ENCODE results near the gene FLRT2. TPM values are rescaled to one million over a fixed set of nuclear protein-coding genes. Genes with fewer than 3 reads are reported as not detected.

The FLRT2 gene
- total RNA-seq, 1 donor: under 0.01 TPM

GRCh38 chr14:85528897-85529631 lies 880 bp upstream of the FLRT2 start:
- no peak for DNase-seq (ENCODE audit: low read depth in 2 of 3, low spot score in 2 of 3)

- DNase-seq (ENCODE audit: low read depth in 2 of 3, low spot score in 2 of 3): no peak
These were observed 682 bp downstream of the FLRT2 start for GRCh38 chr14:85530626-85531025.

GRCh38 chr14:85531141-85531586 lies 1.2 kb downstream of the FLRT2 start:
- no peak for DNase-seq (ENCODE audit: low read depth in 2 of 3, low spot score in 2 of 3)

DNA sequence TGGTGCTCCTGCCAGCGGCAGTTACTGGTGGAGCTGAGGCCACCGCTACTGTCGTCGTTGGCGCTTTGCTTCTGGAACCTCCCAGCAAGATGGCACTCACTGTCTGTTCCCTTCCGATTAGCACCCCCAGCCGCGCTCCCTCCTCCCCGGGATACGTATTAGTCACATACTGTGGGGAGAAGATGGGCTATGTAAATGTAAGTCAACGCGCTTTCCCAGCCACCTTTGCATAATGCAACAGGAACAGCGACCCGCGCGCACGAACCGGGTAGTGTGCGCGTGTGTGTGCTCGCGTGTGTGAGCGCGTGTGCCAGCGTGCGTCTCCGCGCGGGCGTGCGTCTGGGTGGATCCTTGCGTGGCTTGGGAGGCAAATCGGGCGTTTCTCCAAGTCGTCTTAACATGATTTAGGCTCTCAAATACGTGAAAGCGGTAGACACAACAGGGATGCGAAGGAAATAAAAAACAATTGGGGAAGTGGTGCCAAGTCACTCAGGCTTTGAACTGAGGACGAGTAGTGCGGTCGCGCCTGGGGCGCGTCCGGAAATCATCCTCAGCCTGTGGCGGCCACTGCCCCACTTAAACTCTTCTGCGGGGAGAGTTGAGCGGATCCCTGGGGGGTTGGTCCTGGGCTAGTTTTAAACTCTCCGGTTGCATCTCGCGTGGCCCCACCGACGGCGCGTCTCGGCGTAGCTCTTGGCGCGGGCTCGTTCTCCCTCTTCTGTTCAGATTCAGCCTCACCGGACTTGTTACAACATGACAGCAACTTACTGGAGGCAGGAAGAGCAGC lies 1.8 kb downstream of the FLRT2 start:
- peak in 2 of 3 donors; percentile 62 to 66 for DNase-seq (ENCODE audit: low read depth in 2 of 3, low spot score in 2 of 3)

DNA sequence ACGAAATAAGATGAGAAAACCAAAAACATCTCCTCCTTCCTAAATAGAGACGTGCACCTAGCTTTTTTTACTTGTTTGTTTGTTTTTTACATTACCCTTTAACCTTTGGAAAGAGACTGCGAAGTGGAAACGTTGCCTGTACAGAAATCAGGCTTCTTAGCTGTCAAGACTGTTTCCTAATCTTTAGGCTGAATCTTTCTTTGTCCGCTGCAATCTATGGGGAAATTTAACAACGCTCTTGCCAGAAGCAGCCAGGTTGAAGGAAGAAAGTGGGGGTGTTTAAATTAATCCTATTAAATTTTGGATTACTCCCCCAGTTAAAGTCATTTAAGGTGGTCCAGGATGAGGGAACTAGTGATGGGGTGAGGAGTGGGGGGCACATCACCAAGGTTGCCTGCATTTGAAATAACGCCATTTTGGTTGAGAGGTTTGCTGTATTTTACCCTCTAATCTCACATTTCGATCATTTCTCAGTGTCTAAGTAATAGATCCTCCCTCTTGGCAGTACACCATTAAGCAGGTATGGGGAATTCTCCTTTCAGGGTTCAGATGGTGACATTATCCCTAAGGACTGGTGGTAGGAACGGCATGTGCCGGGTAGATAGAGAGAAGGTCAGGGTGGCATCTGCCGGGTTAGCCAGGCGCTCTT lies 2.6 kb downstream of the FLRT2 start:
- DNase-seq (ENCODE audit: low read depth in 2 of 3, low spot score in 2 of 3): no peak

DNA sequence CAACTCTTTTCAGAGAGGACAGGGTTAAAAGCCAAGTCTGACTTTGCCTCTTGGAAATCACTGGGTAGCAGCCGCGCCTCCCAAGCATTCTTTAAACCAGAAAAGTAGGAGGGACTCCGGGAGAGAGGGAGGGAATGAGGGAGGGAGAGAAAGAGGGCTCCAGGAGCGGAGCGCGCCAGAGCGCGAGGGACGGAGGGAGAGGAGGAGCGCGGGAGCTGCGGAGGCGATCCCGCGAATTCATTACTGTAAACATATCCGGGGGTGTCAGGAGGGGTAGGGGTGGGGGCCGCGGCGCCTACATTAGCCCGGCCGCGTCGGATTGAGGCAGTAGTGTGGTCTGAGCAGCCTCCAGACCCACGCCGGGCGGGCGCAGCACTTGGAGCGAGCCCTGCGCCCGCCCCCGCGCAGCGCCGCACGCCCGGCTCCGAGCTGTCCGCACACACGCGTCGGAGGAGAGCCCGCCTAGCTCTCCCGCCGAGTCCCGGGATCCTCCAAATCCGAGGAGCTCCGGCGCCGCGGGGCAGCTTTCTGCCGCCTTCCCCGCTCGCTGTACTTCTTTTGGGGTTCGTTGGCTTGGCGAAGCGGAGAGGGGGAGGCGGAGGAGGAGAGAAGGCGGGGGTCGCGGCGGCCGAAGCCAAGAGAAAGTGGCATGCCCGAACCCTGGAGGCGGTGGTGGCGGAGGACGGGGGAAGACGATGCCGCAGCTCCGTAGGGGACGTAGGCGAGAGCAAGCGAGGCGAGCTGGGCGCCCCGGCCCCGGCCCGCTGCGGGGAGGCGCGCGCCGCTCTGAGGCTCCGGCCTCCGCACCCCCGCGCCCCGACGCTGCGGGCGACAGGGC lies 3.3 kb downstream of the FLRT2 start:
- no peak for DNase-seq (ENCODE audit: low read depth in 2 of 3, low spot score in 2 of 3)

DNA sequence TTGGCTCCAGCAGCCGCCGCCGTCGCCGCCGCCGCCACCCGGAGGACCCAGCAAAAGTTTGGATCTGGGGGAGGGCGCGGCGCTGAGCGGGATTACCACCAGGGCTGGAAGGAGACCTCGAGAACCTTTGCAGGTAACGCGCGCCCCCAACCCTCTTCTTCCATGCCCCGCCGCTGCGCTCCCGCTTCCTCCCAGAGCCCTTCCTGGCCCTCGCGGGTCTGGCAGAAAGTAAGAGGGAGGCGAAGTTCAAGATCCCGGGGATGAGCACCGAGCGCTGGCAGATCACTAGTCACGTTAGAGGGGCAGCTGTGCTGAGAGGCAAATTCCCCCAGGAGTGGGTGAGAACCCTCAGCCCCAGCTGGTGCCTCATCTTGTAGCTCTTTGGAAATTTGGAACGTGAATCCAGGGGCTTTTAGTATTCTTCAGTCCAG lies 3.9 kb downstream of the FLRT2 start:
- no peak for DNase-seq (ENCODE audit: low read depth in 2 of 3, low spot score in 2 of 3)

DNA sequence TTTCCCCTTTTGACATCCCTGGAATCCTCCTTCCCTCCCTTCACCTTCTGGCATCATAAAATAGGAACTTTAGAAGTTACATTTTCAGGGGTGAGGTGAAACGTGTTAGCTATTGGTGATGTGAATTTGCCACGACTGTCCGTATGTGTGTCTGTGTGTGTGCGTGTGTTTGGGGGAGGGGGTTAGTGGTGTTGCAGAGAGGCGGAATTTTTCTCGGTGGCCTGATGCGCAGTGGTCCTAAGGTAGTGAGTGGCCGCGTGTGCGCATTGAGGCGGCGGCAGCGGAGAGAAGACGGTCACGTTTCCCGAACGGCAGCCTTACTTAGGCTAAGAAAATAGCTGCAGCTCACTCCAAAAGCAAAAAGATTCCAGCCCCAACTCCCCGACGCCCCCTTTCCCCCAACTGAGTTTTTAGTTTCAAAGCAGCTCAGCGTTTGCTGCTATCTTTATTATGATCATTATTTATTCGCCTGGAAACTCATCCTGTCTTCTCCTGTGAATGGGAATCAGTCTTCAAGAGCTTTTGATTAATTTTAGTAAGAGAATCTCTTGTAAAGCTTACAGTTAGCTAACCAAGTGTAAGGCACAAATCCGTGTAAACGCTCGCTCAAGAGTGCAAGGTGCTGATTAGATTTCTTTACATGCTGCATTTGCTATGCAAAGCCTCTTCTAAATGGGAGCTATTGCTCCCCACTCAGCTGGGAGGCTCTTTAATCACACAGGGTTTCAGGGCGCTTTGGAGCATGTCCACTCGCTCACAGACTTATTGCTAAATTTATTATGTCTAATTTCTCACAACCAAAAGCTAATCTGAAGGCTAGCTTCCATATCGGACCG lies 4.7 kb downstream of the FLRT2 start:
- DNase-seq (ENCODE audit: low read depth in 2 of 3, low spot score in 2 of 3): no peak

DNA sequence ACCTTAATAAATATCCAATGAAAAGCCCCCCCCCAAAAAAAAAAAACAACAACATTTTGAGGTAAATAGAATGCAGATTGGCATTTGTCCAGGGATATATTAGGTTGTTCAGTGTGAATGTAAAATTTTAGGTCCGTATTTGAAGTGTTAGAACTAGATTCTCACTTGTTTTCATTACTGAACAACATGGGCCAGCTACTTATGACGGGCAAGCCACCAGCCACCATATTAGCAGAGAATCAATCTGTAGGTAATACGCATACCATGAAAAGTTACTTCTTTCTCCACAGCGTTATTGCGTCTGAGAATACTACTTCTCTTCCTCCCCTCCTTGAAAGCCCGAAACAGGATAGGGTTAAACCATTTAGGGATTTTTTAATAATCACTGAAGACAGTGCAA lies 5.4 kb downstream of the FLRT2 start:
- no peak for DNase-seq (ENCODE audit: low read depth in 2 of 3, low spot score in 2 of 3)

DNA sequence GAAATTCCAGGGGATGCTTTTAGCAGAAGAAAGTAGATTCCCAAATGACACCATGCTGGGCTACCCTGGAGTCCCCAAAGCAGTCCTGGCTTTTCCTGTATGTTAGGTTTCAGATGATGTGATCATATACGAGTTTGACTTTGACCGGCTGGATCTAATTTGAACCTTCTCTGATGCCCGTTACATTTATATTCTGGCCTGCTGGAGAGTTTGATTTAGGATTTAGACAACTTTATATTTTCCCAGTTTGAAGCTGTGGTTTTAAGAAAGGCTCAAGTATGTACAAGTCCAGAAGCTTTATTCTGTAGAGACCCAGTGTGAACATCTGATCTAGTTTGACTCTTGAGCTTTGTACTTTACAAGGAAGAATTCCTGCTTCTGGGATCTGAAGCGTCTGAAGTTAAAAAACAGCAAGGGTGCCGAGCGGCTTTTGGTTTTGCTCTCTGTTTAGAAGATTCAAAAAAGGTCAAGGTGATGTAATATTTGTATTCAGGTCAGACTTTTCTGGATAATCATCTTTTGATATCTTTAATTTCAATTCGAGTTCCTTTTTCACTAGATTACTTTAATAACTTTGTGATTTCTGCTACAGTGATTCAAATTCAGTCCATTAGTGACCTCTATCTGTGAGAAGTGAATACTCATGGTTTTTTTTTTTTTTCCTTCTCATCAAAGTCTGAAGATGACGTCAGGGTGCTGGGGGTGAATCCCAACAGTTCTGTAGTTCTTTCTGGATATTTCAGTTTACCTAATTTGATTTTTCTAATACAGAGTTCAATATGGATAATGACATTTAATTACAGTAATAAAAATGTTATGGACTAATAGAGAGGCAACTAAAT lies 6.3 kb downstream of the FLRT2 start:
- DNase-seq (ENCODE audit: low read depth in 2 of 3, low spot score in 2 of 3): peak in 1 of 3 donors; percentile 57

GRCh38 chr14:85536833-85537190 lies 6.9 kb downstream of the FLRT2 start:
- DNase-seq (ENCODE audit: low read depth in 2 of 3, low spot score in 2 of 3): no peak

DNA sequence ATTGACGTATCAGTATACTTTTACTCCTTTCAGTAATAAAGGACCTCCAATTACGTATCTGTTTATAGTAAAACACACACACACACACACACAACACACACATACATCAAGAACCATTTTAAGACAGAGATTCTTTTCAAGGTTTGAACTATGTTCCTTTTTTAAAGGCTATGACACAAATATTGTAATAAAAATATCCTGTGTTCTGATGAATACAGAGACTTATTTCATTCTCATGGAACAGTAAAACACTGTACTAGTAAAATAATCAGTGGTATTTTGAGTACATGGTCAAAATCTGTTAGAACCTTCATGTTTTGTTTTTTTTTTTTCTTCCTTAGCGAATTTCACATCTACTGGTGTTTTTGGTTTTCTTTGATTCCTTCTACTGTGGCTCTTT lies 7.6 kb downstream of the FLRT2 start:
- no peak for DNase-seq (ENCODE audit: low read depth in 2 of 3, low spot score in 2 of 3)

DNA sequence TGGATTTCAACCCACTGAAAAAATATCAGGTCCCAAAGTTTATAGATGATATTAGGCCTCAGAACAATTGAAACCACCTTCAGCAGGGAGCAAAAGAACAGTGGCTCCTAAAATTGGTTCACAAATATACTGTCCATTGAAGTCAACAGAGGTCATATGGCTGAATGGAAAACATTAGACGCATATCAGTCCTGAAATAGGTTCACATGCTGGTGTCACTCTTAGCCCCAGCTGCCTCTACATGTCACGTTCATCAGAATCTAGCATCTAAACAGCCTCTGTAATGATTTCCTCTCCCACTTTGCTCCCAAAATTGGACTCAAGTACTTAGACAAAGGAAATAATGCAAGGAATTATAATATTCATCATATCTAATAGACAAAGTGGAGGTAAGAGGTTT lies 8.7 kb downstream of the FLRT2 start:
- no peak for DNase-seq (ENCODE audit: low read depth in 2 of 3, low spot score in 2 of 3)

DNA sequence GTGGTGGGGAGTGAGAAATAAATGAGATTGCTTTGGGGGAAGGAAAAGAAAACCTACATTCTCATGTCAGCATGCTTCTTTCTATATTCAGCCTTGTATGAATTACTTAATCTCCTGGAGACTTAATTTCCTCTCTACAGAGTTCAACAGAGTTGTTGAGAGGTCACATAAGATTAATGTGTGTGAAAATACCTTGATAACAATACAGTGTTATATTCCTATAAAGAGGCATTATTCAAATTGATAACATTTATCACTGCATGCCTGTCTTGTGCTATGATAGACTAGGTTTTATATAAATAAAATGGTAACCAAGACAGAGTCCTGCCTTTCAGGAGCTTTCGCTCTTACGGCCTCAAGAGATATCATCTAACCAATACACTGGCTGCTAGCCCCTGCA lies 9.6 kb downstream of the FLRT2 start:
- DNase-seq (ENCODE audit: low read depth in 2 of 3, low spot score in 2 of 3): no peak

DNA sequence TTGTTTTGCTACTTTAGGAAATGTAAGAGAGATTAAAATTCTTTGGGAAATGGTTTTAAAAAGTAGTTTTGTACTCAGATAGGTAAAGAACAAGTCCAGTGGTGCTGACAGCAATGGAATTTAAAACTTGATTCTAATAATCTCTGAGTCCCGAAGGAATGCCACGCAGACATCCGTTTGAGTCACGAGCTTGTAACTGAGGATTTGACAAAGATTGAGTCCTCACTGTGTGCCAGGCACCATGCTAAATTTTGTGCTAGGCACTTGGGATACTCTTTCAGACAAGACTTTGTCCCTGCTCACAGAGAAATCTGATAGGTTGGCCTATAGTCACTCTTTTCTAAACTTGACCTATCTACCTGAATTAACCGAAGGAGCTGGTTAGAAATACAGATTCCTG lies 12.7 kb downstream of the FLRT2 start:
- DNase-seq (ENCODE audit: low read depth in 2 of 3, low spot score in 2 of 3): no peak

DNA sequence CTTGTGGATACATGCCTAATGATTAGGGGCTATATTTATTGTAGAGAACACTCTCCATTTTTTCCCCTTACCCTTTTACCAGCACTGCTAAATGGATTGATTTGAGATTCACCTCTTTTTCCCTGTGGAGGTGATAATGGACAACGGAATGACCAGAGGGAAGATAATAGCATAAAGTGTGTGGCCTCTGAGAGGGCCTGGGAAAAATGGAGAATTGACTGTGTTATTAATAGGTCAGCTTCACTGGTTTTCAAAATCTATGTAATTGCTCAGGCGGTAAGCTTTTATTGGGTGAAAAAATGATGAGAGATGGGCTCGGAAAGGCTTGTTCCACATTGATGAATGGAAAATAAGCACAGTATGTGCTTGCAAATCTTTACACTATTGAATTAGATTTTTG lies 15.8 kb downstream of the FLRT2 start:
- no peak for DNase-seq (ENCODE audit: low read depth in 2 of 3, low spot score in 2 of 3)

DNA sequence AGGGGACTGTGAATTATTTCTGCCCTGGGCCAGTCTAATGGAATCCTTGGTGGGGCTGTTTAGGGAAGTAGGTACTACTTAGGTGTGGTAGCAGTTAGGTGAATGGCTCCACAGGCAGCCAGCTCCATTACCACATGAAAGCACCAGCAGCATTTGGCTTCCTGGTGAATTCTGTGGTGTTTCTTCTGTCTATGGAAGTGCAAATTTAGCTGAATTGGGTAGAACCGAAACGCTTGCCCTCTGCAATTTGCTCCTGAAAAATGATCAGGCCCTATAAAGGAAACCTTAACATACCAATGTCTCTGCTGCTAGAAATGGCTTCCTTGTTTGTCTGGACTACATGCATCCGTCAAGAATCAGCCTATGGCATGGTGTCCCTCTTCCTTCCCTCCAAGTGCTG lies 16.4 kb downstream of the FLRT2 start:
- no peak for DNase-seq (ENCODE audit: low read depth in 2 of 3, low spot score in 2 of 3)

GRCh38 chr14:85549697-85550096 lies 19.8 kb downstream of the FLRT2 start:
- no peak for DNase-seq (ENCODE audit: low read depth in 2 of 3, low spot score in 2 of 3)

DNA sequence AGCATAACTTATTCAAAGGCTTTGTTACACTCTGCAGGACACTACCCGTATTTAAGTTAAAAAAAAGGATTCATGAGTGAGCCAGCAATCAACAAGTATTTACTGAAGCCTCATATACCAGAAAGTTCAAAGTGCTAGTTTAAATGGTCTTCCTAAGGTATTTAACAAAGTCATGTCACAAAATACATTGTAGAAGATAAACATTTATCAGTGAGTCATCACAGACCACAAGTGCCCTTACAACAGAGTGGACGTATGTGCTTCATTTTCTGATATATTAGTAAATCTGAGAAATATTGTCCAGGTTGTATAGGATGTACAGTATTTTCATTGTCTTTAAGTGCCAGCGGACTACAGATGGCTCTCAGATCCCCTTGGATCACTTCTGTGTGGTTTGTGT lies 24.2 kb downstream of the FLRT2 start:
- no peak for DNase-seq (ENCODE audit: low read depth in 2 of 3, low spot score in 2 of 3)
